Gastrocnemius medialis (tissue), 4 donors: ENCODE results near the gene ZRANB3. TPM values are rescaled to one million over a fixed set of nuclear protein-coding genes. Genes with fewer than 3 reads are reported as not detected.

Source experiments
- ATAC-seq, 2 donors: fragments of 150-250 bp; one replicate each; pipeline ENCODE4 v1.9.1; 2016
- DNase-seq, 2 donors: peaks; one replicate each; pipeline ENCODE4 v3.0.0-alpha.2; 2019
- H3K27ac ChIP-seq, 4 donors: fragments of 200-600 bp; sonication (generic); 1 replicate in 1 of 4; 2 replicates in 3 of 4; pipeline ENCODE4 v1.5.1; 2016 to 2018; ENCODE audit warnings: mild to moderate bottlenecking in 2 of 4, moderate library complexity in 1 of 4
- H3K27me3 ChIP-seq, 3 donors: fragments of 200-600 bp; sonication (generic) in 2 of 3; 1 replicate in 1 of 3; 2 replicates in 2 of 3; pipeline versions ENCODE4 v1.5.1 to v1.6.0; 2016 to 2019; ENCODE audit warnings: mild to moderate bottlenecking in 1 of 3, moderate library complexity in 1 of 3
- H3K36me3 ChIP-seq, 2 donors: fragments of 200-600 bp; sonication (generic) in 1 of 2; one replicate each; pipeline ENCODE4 v1.5.1; 2017 to 2018
- H3K4me1 ChIP-seq, 2 donors: fragments of 200-600 bp; sonication (generic) in 1 of 2; one replicate each; pipeline ENCODE4 v1.5.1; 2016 to 2017; ENCODE audit warnings: mild to moderate bottlenecking in 2 of 2
- H3K4me3 ChIP-seq, 4 donors: fragments of 200-600 bp; sonication (generic) in 3 of 4; 1 replicate in 1 of 4; 2 replicates in 3 of 4; pipeline ENCODE4 v1.5.1; 2016 to 2019; ENCODE audit warnings: mild to moderate bottlenecking in 2 of 4
- H3K9me3 ChIP-seq, 3 donors: fragments of 200-600 bp; sonication (generic) in 2 of 3; 1 replicate in 1 of 3; 2 replicates in 2 of 3; pipeline ENCODE4 v1.5.1; 2016 to 2019
- CTCF ChIP-seq, 5 experiments: fragments of 450-650 bp in 3 of 5; fragments of 200-600 bp in 2 of 5; sonication (generic) in 2 of 5; IDR thresholded peaks in 4 of 5; conservative IDR thresholded peaks in 1 of 5; 1 replicate in 4 of 5; 2 replicates in 1 of 5; pipeline ENCODE4 v1.5.1; 2016 to 2019; ENCODE audit warnings: antibody characterized with exemption in 5 of 5, mild to moderate bottlenecking in 3 of 5, moderate library complexity in 3 of 5
- POLR2A ChIP-seq, 2 donors: fragments of 450-650 bp; IDR thresholded peaks; one replicate each; pipeline ENCODE4 v1.6.1; 2017; ENCODE audit warnings: antibody characterized with exemption in 2 of 2, mild to moderate bottlenecking in 2 of 2, moderate library complexity in 2 of 2
- in situ Hi-C, 4 donors: fragments of 200-750 bp; cut with MboI; loops; one replicate each; pipeline versions ENCODE4 v1.15.0 to v1.8.0; 2017; ENCODE audit warnings: low sequenced_read_pairs in 4 of 4
- intact Hi-C: fragments of 100-400 bp; cut with DNase I; formaldehyde crosslinking; loops from one replicate; pipeline ENCODE4 v1.15.1; 2023; ENCODE audit warnings: low total_unique reads
- total RNA-seq, 4 donors: library from RNA; depleted of rRNA; stranded (reverse); fragments of >200 nt; gene quantifications; one replicate each; pipeline versions ENCODE4 v1.1.0 to v1.2.3, GENCODE V29; 2016

Gene ZRANB3
- total RNA-seq, 4 donors from 2014 or later: 1.9 to 4.8 (median 2.9) TPM

GRCh38 chr2:135285391-135285790, 245.6 kb downstream of the ZRANB3 start:
- TF ChIP-seq CTCF (IDR thresholded peaks at IDR 0.05 in 4 of 5, conservative IDR thresholded peaks at IDR 0.05 in 1 of 5) (no peak), POLR2A (IDR thresholded peaks at IDR 0.05) (no peak)
- Histone ChIP-seq H3K4me3 (no peak overlapping the region), H3K27me3 (no peaks in the 10 kb centered on the region), H3K9me3 (no peaks in the 10 kb centered on the region), H3K27ac (no peak overlapping the region), H3K36me3 (no peaks in the 10 kb centered on the region), H3K4me1 (peaks cover 8 to 9% of the 10 kb centered on the region in 2 donors)
- no peak for ATAC-seq
- no peak for DNase-seq
- intact Hi-C loops (no loop called here), in situ Hi-C loops (no loop called here)

GRCh38 chr2:135281379-135281778, 249.6 kb downstream of the ZRANB3 start:
- Histone ChIP-seq H3K9me3 (no peaks in the 10 kb centered on the region), H3K27ac (no peak overlapping the region), H3K27me3 (no peaks in the 10 kb centered on the region), H3K4me3 (no peak overlapping the region), H3K36me3 (no peaks in the 10 kb centered on the region), H3K4me1 (peaks cover 8 to 9% of the 10 kb centered on the region in 2 donors)
- in situ Hi-C loops (no loop called here), intact Hi-C loops (no loop called here)
- DNase-seq: no peak
- TF ChIP-seq POLR2A (IDR thresholded peaks at IDR 0.05) (no peak), CTCF (IDR thresholded peaks at IDR 0.05 in 4 of 5, conservative IDR thresholded peaks at IDR 0.05 in 1 of 5) (no peak)
- ATAC-seq: peak; percentile 47 to 60

GRCh38 chr2:135279209-135279608, 251.8 kb downstream of the ZRANB3 start:
- in situ Hi-C loops (no loop called here), intact Hi-C loops (no loop called here)
- no peak overlapping the region for H3K27ac ChIP-seq
- ATAC-seq: no peak
- H3K27me3 ChIP-seq: no peaks in the 10 kb centered on the region
- no peak for TF ChIP-seq POLR2A (IDR thresholded peaks at IDR 0.05)
- TF ChIP-seq CTCF (IDR thresholded peaks at IDR 0.05 in 4 of 5, conservative IDR thresholded peaks at IDR 0.05 in 1 of 5): no peak
- H3K36me3 ChIP-seq: no peaks in the 10 kb centered on the region
- H3K4me3 ChIP-seq: no peak overlapping the region
- peaks cover 8 to 9% of the 10 kb centered on the region in 2 donors for H3K4me1 ChIP-seq
- DNase-seq: no peak
- no peaks in the 10 kb centered on the region for H3K9me3 ChIP-seq

GRCh38 chr2:135276525-135276924, 254.5 kb downstream of the ZRANB3 start:
- no peaks in the 10 kb centered on the region for H3K36me3 ChIP-seq
- in situ Hi-C loops (no loop called here), intact Hi-C loops (no loop called here)
- no peaks in the 10 kb centered on the region for H3K9me3 ChIP-seq
- no peak for ATAC-seq
- H3K4me1 ChIP-seq: peaks cover 4 to 7% of the 10 kb centered on the region in 2 donors
- no peaks in the 10 kb centered on the region for H3K27me3 ChIP-seq
- no peak overlapping the region for H3K4me3 ChIP-seq
- H3K27ac ChIP-seq: no peak overlapping the region
- no peak for DNase-seq
- TF ChIP-seq CTCF (IDR thresholded peaks at IDR 0.05 in 4 of 5, conservative IDR thresholded peaks at IDR 0.05 in 1 of 5) (no peak), POLR2A (IDR thresholded peaks at IDR 0.05) (no peak)

- Histone ChIP-seq H3K36me3 (no peaks in the 10 kb centered on the region), H3K9me3 (no peaks in the 10 kb centered on the region), H3K27me3 (no peaks in the 10 kb centered on the region), H3K4me3 (no peak overlapping the region), H3K4me1 (no peaks in the 10 kb centered on the region), H3K27ac (no peak overlapping the region)
- ATAC-seq: no peak
- intact Hi-C loops: no loop called here
- DNase-seq: no peak
- in situ Hi-C loops: no loop called here
- no peak for TF ChIP-seq CTCF (IDR thresholded peaks at IDR 0.05 in 4 of 5, conservative IDR thresholded peaks at IDR 0.05 in 1 of 5)
- no peak for TF ChIP-seq POLR2A (IDR thresholded peaks at IDR 0.05)
These were observed 260.0 kb downstream of the ZRANB3 start for GRCh38 chr2:135271006-135271405.
